A549 (cell line): ENCODE measurements around the gene CNTN5.

Source experiments
- CTCF ChIP-seq: fragments of >200 bp; sonication (Bioruptor Twin); formaldehyde crosslinking; IDR thresholded peaks from 3 replicates; pipeline ENCODE4 v1.5.1; 2016
- KDM5A ChIP-seq: fragments of 200-600 bp; sonication (generic); IDR thresholded peaks from 2 replicates; pipeline ENCODE4 v1.6.1; 2016; ENCODE audit warnings: antibody characterized with exemption, mild to moderate bottlenecking
- POLR2A ChIP-seq: IDR thresholded peaks from 2 replicates; pipeline ENCODE4 v1.6.1; 2012; ENCODE audit warnings: mild to moderate bottlenecking, low read length
- RFX5 ChIP-seq: fragments of 450-650 bp; IDR thresholded peaks from 2 replicates; pipeline ENCODE4 v1.7.1; 2014; ENCODE audit warnings: antibody characterized with exemption, mild to moderate bottlenecking, moderate library complexity
- ZNF302 ChIP-seq: fragments of 250-450 bp; sonication (Bioruptor Pico); IDR thresholded peaks from 2 replicates; pipeline ENCODE4 v1.9.0; 2021; ENCODE audit warnings: inconsistent platforms, mild to moderate bottlenecking, moderate library complexity
- TF ChIP-seq, protein P1 (sequence below): fragments of 200-600 bp; sonication (generic); IDR thresholded peaks from 2 replicates; pipeline ENCODE4 v1.6.1; 2016; ENCODE audit warnings: antibody characterized with exemption, mild to moderate bottlenecking, moderate library complexity

GRCh38 chr11:99592266-99592665 lies 571.5 kb downstream of the CNTN5 start:
- no peak for TF ChIP-seq KDM5A
- TF ChIP-seq POLR2A: no peak
- TF ChIP-seq, protein P1, sequence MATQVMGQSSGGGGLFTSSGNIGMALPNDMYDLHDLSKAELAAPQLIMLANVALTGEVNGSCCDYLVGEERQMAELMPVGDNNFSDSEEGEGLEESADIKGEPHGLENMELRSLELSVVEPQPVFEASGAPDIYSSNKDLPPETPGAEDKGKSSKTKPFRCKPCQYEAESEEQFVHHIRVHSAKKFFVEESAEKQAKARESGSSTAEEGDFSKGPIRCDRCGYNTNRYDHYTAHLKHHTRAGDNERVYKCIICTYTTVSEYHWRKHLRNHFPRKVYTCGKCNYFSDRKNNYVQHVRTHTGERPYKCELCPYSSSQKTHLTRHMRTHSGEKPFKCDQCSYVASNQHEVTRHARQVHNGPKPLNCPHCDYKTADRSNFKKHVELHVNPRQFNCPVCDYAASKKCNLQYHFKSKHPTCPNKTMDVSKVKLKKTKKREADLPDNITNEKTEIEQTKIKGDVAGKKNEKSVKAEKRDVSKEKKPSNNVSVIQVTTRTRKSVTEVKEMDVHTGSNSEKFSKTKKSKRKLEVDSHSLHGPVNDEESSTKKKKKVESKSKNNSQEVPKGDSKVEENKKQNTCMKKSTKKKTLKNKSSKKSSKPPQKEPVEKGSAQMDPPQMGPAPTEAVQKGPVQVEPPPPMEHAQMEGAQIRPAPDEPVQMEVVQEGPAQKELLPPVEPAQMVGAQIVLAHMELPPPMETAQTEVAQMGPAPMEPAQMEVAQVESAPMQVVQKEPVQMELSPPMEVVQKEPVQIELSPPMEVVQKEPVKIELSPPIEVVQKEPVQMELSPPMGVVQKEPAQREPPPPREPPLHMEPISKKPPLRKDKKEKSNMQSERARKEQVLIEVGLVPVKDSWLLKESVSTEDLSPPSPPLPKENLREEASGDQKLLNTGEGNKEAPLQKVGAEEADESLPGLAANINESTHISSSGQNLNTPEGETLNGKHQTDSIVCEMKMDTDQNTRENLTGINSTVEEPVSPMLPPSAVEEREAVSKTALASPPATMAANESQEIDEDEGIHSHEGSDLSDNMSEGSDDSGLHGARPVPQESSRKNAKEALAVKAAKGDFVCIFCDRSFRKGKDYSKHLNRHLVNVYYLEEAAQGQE: no peak
- TF ChIP-seq CTCF: no peak
- no peak for TF ChIP-seq ZNF302
- no peak for TF ChIP-seq RFX5
